Prostate gland (tissue), 2 donors: ENCODE measurements around the gene GPR142.

Experiments
- CTCF ChIP-seq, 4 experiments: fragments of 200-600 bp in 2 of 4; fragments of 450-650 bp in 2 of 4; sonication (generic) in 2 of 4; IDR thresholded peaks; 1 replicate in 3 of 4; 2 replicates in 1 of 4; pipeline ENCODE4 v1.5.1; 2016 to 2019; ENCODE audit warnings: antibody characterized with exemption in 4 of 4, mild to moderate bottlenecking in 2 of 4, moderate library complexity in 2 of 4
- POLR2AphosphoS5 ChIP-seq: sonication (generic); formaldehyde crosslinking; IDR thresholded peaks from one replicate; pipeline ENCODE4 v1.6.1; 2017; ENCODE audit warnings: antibody characterized with exemption

DNA sequence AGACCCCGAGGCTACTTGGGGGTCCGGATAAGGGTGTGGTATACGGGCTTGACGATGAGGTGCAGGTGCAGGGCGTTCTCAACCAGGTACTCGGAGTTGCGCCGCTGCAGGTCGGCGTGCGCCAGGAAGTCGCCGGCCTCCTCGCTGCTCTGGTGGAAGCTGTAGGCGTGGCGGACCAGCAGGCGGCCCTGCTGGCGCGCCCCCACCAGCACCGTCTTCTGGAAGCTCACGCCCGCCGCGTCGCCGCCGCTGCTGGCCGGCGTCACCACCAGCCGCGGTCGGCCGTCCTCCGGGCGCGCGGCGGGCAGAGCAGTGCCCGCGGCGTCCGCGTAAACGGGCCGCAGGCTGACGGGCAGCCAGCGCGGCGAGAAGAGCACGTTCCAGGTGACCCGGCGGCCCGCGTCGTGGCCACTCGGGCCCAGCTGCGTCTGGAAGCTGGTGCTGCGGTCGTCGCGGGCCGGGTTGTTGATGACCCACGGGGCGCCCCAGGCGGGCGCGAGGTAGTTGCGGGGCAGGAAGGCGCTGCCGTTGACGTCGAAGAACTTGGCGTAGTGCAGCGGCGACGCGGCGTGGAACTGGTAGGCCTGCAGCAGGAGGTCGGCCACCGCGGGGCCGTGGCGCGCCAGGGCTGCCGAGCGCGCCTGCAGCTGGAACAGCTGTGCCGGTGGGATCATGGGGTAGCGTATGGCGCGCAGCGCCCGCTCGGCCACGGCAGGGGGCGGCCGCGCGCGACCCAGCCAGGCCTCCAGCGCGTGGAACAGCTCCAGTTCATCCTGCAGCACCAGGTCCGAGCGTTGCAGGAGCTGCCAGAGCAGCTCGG lies 10.4 kb upstream of the GPR142 start:
- TF ChIP-seq CTCF (IDR thresholded peaks at IDR 0.05) = no peak
- no peak for TF ChIP-seq POLR2AphosphoS5
